CD4-positive, alpha-beta memory T cell (primary cell): ENCODE results near the gene ARIH2. TPM values are rescaled to one million over a fixed set of nuclear protein-coding genes. Genes with fewer than 3 reads are reported as not detected.

Experiments used
- CTCF ChIA-PET: fragments of 350-600 bp; sonication (Branson Sonifier 250); formaldehyde crosslinking; loops from one replicate; lab custom pipeline; 2021; ENCODE audit warnings: inconsistent platforms; ENCODE audit not compliant: partially characterized antibody; lab: Charles Lee
- POLR2A ChIA-PET: fragments of 350-600 bp; sonication (Branson Sonifier 250); formaldehyde crosslinking; loops from one replicate; lab custom pipeline; 2021; ENCODE audit not compliant: partially characterized antibody; lab: Charles Lee
- DNase-seq, 5 donors: peaks; one replicate each; pipeline versions ENCODE4 v3.0.0 to v3.0.0-alpha.2; 2020 to 2022; ENCODE audit warnings: mixed read lengths in 1 of 5
- H3K27ac ChIP-seq: one replicate; pipeline ENCODE4 v1.7.0; 2013; ENCODE audit warnings: low read depth, low read length
- H3K27me3 ChIP-seq: 2 replicates; pipeline ENCODE4 v1.7.0; 2013; ENCODE audit warnings: mild to moderate bottlenecking, low read length, moderate library complexity; ENCODE audit not compliant: insufficient read depth
- H3K36me3 ChIP-seq: 2 replicates; pipeline ENCODE4 v1.7.0; 2013; ENCODE audit warnings: mild to moderate bottlenecking, low read length, moderate library complexity; ENCODE audit not compliant: insufficient read depth
- H3K4me1 ChIP-seq: 2 replicates; pipeline ENCODE4 v1.7.0; 2013; ENCODE audit warnings: mild to moderate bottlenecking, low read length, moderate library complexity; ENCODE audit not compliant: insufficient read depth
- H3K4me3 ChIP-seq, 2 donors: one replicate each; pipeline ENCODE4 v1.7.0; 2013; ENCODE audit warnings: low read length in 2 of 2, mild to moderate bottlenecking in 1 of 2
- H3K9me3 ChIP-seq, 2 donors: one replicate each; pipeline ENCODE4 v1.7.0; 2013; ENCODE audit warnings: low read length in 2 of 2, control low read depth in 1 of 2; ENCODE audit not compliant: control insufficient read depth in 1 of 2
- H3K27ac Mint-ChIP-seq, 7 donors: one replicate each; pipeline ENCODE4 v1.8.0; 2020 to 2021; ENCODE audit warnings: mixed read lengths in 7 of 7, mild to moderate bottlenecking in 6 of 7, inconsistent platforms in 3 of 7, moderate library complexity in 3 of 7
- H3K27me3 Mint-ChIP-seq, 2 donors: one replicate each; pipeline ENCODE4 v1.8.0; 2020 to 2021; ENCODE audit warnings: mixed read lengths in 2 of 2
- H3K36me3 Mint-ChIP-seq, 2 donors: one replicate each; pipeline ENCODE4 v1.8.0; 2020 to 2021; ENCODE audit warnings: mixed read lengths in 2 of 2, inconsistent platforms in 1 of 2, mild to moderate bottlenecking in 1 of 2
- H3K4me1 Mint-ChIP-seq, 4 donors: one replicate each; pipeline ENCODE4 v1.8.0; 2020 to 2021; ENCODE audit warnings: mixed read lengths in 4 of 4, mild to moderate bottlenecking in 1 of 4
- H3K4me3 Mint-ChIP-seq, 8 donors: one replicate each; pipeline ENCODE4 v1.8.0; 2020 to 2021; ENCODE audit warnings: mixed read lengths in 8 of 8, mild to moderate bottlenecking in 7 of 8, moderate library complexity in 6 of 8, inconsistent platforms in 3 of 8
- H3K9me3 Mint-ChIP-seq, 8 donors: one replicate each; pipeline ENCODE4 v1.8.0; 2020 to 2021; ENCODE audit warnings: mixed read lengths in 8 of 8, mild to moderate bottlenecking in 5 of 8, inconsistent platforms in 3 of 8, moderate library complexity in 1 of 8
- intact Hi-C: fragments of 100-400 bp; cut with micrococcal nuclease; formaldehyde crosslinking; loops from one replicate; pipeline ENCODE4 v1.15.1; 2023
- polyA plus RNA-seq, 2 donors: library from polyadenylated mRNA; unstranded; fragments of 300-500 nt; fragmentation: Illumina TruSeq; gene quantifications; one replicate each; pipeline ENCODE4 v1.2.3, GENCODE V29; 2021
- total RNA-seq, 2 experiments: library from RNA; stranded (reverse); gene quantifications; one replicate each; pipeline ENCODE4 v1.2.3, GENCODE V29; 2021

ARIH2 gene
- total and polyA plus RNA-seq, 4 experiments from 2014 or later, result 109 to 153 (median 145) TPM

DNA sequence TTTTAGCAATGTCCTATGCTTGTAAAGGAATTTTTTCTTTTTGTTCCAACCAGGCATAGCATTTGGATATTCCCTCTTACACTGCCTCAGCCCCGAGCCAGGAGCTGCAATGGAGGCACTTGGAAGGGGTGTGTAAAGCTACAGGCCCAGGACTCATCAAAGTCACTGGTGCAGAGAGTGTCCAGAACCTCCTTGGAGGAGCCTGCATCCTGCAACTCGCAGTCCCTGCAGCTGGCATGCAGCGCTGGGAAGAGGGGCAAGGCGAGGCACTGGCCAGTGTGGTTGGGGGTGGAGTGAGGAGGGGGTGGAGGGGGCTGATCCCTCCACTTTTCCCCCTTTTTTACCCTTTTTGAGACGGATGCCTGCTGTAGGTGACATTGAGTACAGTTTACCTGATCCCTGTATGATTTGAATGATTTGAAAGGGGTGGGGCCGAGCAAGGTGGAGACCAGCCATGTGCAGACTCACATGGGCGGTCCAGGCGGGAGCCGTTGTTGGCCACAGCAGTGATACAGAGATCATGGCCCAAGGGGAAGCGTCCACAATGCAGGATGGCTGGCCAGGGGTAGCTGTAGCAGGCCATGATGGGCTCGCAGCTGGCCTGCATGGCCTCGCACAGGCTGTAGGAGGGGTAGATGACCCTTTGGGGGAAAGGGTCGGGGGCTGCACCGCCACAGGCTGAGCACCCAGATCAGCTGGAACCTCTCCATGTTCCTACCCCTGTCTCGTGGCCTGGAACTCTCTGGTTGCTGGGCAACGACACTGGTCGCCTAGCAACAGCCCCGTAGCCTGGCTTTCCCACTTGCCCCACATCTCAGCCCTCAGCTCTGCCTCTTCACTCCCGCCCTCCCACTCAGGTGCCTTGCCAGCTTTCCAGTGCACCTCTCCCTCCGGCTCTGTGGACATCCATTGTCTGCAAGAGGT lies 79.3 kb downstream of the ARIH2 start:
- H3K36me3 ChIP-seq, result peaks cover 4% of the 10 kb centered on the region
- H3K27ac ChIP-seq, result no peak overlapping the region
- peaks cover 9% of the 10 kb centered on the region for H3K4me1 ChIP-seq
- peak overlapping the region in 2 of 7 donors; percentile 9 to 56 for H3K27ac Mint-ChIP-seq
- intact Hi-C loops, result no loop called here
- peaks cover 3 to 19% of the 10 kb centered on the region in 2 donors for H3K36me3 Mint-ChIP-seq
- H3K4me3 ChIP-seq, result no peak overlapping the region
- H3K27me3 Mint-ChIP-seq, result no peaks in the 10 kb centered on the region
- no peak for DNase-seq
- no peaks in the 10 kb centered on the region for H3K27me3 ChIP-seq
- POLR2A ChIA-PET, result interaction anchor here (0.6 to 15.0 kb wide), 5 partner anchors 9 to 105 kb away, joined by 3 to 377 read pairs (median 8); partner anchors contain the start of genes DALRD3, IMPDH2, NDUFAF3 and WDR6
- CTCF ChIA-PET, result interaction anchor here (4.1 kb wide), 1 partner anchor 10 kb away, joined by 14 read pairs; no protein-coding TSS in a partner anchor
- no peaks in the 10 kb centered on the region for H3K9me3 ChIP-seq
- H3K9me3 Mint-ChIP-seq, result peaks cover 0 to 2% (median 0%) of the 10 kb centered on the region in 8 donors
- H3K4me3 Mint-ChIP-seq, result no peak overlapping the region
- peaks cover 6 to 23% (median 15%) of the 10 kb centered on the region in 4 donors for H3K4me1 Mint-ChIP-seq

DNA sequence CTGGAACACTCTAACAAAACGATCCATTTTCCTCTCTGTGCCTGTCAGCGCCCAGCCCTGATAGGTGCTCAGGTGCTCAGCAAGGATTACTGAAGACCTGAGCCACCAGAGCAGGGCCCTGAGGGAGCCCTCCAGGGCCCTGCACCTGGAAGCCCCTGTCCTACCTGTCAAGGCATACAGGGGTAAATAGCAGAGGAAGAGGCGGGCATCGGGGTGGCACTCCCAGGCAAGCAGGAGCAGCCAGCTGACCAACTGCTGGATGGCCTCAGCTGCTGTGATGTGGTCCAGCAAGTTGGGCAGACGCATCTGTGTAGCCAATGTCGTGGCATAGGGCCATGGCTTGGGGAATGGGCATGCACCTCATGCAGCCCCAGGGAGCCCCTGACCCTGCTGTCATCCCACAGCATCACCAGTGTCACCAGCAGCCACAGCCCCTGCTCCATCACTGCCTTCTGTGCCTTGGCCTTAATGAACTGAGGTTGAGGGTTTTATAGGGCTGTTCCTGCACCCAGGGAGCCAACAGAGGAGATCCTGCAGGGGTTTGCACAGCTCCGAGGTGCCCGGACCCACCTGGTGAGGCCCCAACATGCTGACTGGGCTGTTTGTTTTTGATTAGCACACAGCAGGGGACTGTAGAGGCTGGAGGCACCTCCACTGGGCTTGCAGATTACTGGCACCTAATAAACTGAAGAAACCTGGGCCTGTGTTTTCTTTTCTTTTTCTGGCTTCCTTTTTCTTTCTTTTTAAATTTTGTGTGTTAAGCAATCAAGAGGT lies 80.6 kb downstream of the ARIH2 start:
- H3K36me3 Mint-ChIP-seq, result peaks cover 3 to 13% of the 10 kb centered on the region in 2 donors
- ChIA-PET POLR2A (interaction anchor here (1.1 to 2.0 kb wide), 2 partner anchors 8 to 10 kb away, joined by 3 to 4 read pairs; no protein-coding TSS in a partner anchor), CTCF (interaction anchor here (4.1 kb wide), 1 partner anchor 11 kb away, joined by 14 read pairs; no protein-coding TSS in a partner anchor)
- Histone ChIP-seq H3K27me3 (no peaks in the 10 kb centered on the region), H3K36me3 (peaks cover 4% of the 10 kb centered on the region), H3K27ac (no peak overlapping the region), H3K4me1 (no peaks in the 10 kb centered on the region), H3K4me3 (no peak overlapping the region), H3K9me3 (no peaks in the 10 kb centered on the region)
- H3K27ac Mint-ChIP-seq, result peak overlapping the region in 5 of 7 donors; percentile 8 to 84 (median 78)
- no peak for DNase-seq
- H3K9me3 Mint-ChIP-seq, result peaks cover 0 to 2% (median 0%) of the 10 kb centered on the region in 8 donors
- no peaks in the 10 kb centered on the region for H3K27me3 Mint-ChIP-seq
- H3K4me1 Mint-ChIP-seq, result peaks cover 3 to 10% (median 6%) of the 10 kb centered on the region in 4 donors
- H3K4me3 Mint-ChIP-seq, result no peak overlapping the region
- intact Hi-C loops, result no loop called here

DNA sequence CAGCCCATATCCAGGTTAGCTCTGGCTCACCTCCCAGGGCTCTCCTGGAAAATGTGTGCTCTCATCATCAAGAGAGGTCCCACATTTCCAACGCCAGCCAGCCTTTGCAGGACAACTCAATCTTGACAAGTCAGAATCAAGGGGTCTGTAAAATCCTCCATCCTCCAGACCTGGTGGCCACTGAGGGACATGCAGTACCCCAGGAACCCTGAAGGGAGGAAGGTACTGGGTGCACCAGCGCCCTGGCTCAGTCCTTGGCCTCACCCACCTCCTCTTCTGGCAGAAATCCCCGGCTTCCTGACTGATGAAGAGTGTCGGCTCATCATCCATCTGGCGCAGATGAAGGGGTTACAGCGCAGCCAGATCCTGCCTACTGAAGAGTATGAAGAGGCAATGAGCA lies 82.5 kb downstream of the ARIH2 start:
- Histone ChIP-seq H3K36me3 (peaks cover 4% of the 10 kb centered on the region), H3K4me1 (peaks cover 2% of the 10 kb centered on the region), H3K9me3 (no peaks in the 10 kb centered on the region), H3K27ac (no peak overlapping the region), H3K27me3 (no peaks in the 10 kb centered on the region), H3K4me3 (no peak overlapping the region)
- ChIA-PET POLR2A (interaction anchor here (1.0 to 22.1 kb wide), 3 partner anchors 12 to 20 kb away, joined by 4 to 629 read pairs (median 4); partner anchors contain the start of genes DALRD3, IMPDH2 and NDUFAF3), CTCF (interaction anchor here (0.7 to 1.9 kb wide), 3 partner anchors 9 to 13 kb away, joined by 3 to 6 read pairs (median 4); no protein-coding TSS in a partner anchor)
- H3K9me3 Mint-ChIP-seq, result peaks cover 0 to under 1% (median 0%) of the 10 kb centered on the region in 8 donors
- H3K4me3 Mint-ChIP-seq, result no peak overlapping the region
- H3K36me3 Mint-ChIP-seq, result peaks cover 0 to 5% of the 10 kb centered on the region in 2 donors
- H3K27me3 Mint-ChIP-seq, result no peaks in the 10 kb centered on the region
- peak in 1 of 5 donors; percentile 2 for DNase-seq
- intact Hi-C loops, result no loop called here
- peak overlapping the region in 3 of 7 donors; percentile 53 to 73 (median 67) for H3K27ac Mint-ChIP-seq
- peaks cover under 1 to 3% (median 1%) of the 10 kb centered on the region in 4 donors for H3K4me1 Mint-ChIP-seq

DNA sequence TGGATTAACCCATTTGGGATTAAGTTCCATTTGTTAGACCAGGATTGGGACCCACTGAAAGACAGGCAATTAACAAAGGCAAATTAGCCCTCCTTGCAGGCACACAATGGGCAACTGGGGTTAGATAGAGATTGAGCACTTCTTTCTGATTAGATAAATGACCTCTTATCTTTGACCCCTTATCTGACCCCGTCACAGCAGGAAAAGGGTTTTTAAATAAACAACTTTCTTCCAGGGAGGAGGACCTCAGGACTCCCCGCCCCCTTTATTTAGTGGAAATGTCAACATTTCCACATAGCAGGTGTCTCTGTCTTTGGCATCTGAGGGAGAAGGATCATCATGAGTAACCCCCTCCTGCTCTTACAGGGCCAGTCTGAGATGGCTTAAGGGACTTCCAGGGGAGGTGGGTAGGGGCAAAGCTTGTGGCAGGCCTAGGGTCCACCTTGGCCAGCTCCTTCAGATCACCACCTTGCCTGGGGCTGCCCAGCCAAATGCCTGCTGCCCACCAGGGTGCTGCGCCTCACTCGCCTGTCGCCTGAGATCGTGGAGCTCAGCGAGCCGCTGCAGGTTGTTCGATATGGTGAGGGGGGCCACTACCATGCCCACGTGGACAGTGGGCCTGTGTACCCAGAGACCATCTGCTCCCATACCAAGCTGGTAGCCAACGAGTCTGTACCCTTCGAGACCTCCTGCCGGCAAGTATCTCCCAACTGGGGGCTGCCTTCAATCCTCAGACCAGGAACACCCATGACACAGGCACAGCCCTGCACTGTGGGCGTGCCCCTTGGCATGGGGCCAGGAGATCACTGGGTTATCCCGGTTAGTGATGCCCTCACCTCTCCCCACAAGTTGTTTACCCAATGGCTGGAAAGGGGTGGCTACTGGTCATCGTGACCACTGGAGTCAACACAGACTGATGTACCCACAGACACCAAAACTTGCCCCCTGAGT lies 86.0 kb downstream of the ARIH2 start:
- H3K4me3 ChIP-seq, result no peak overlapping the region
- no peaks in the 10 kb centered on the region for H3K27me3 ChIP-seq
- peaks cover 0 to 15% of the 10 kb centered on the region in 2 donors for H3K36me3 Mint-ChIP-seq
- ChIA-PET POLR2A (interaction anchor here (0.9 to 22.1 kb wide), 3 partner anchors 13 to 68 kb away, joined by 3 to 629 read pairs (median 191); partner anchors contain the start of genes DALRD3, IMPDH2, NDUFAF3 and P4HTM), CTCF (interaction anchor here (6.4 to 10.3 kb wide), 2 partner anchors 16 to 17 kb away, joined by 136 to 173 read pairs; partner anchors contain the start of genes DALRD3, NDUFAF3 and P4HTM)
- peak overlapping the region in 1 of 8 donors; percentile 4 for H3K4me3 Mint-ChIP-seq
- peaks cover 16 to 31% (median 22%) of the 10 kb centered on the region in 4 donors for H3K4me1 Mint-ChIP-seq
- peaks cover 20% of the 10 kb centered on the region for H3K4me1 ChIP-seq
- no peak for DNase-seq
- no peaks in the 10 kb centered on the region for H3K27me3 Mint-ChIP-seq
- no peak overlapping the region for H3K27ac ChIP-seq
- intact Hi-C loops, result loop anchor here (5.0 kb wide), 1 partner anchor 317 kb away; the partner anchor contains the start of gene NCKIPSD
- H3K27ac Mint-ChIP-seq, result peak overlapping the region in 3 of 7 donors; percentile 61 to 68 (median 63)
- H3K36me3 ChIP-seq, result no peaks in the 10 kb centered on the region
- no peaks in the 10 kb centered on the region for H3K9me3 ChIP-seq
- H3K9me3 Mint-ChIP-seq, result peaks cover 0 to 2% (median 0%) of the 10 kb centered on the region in 8 donors

DNA sequence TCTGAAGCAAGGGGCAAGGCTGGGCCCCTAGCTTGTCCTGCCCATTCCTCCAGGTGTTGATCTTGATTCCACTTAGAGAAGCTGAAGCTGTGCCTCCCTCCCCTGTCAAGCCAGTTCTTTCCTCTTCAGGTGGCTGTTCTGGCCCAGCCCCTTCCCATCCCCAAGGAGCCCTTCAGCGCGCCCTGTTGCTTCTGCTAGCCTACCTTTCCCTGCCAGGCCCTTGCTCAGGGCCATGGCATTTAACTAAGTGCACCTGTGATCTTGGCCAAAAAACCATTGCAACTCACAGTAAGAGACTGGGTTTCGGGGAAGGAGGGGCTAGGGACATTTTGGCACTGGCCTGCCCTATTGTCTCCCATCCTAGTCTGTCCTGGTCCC lies 86.7 kb downstream of the ARIH2 start:
- peak in 1 of 5 donors; percentile 22 for DNase-seq
- intact Hi-C loops, result loop anchor here (5.0 kb wide), 1 partner anchor 318 kb away; the partner anchor contains the start of gene NCKIPSD
- no peak overlapping the region for H3K4me3 ChIP-seq
- POLR2A ChIA-PET, result interaction anchor here (0.9 to 22.1 kb wide), 3 partner anchors 14 to 67 kb away, joined by 3 to 629 read pairs (median 191); partner anchors contain the start of genes DALRD3, IMPDH2, NDUFAF3 and P4HTM
- no peak overlapping the region for H3K27ac ChIP-seq
- Mint-ChIP-seq H3K36me3 (peaks cover 0 to 13% of the 10 kb centered on the region in 2 donors), H3K27me3 (no peaks in the 10 kb centered on the region), H3K4me1 (peaks cover 15 to 31% (median 22%) of the 10 kb centered on the region in 4 donors), H3K4me3 (peak overlapping the region in 1 of 8 donors; percentile 15), H3K27ac (peak overlapping the region in 2 of 7 donors; percentile 61 to 63), H3K9me3 (peaks cover 0 to 2% (median 0%) of the 10 kb centered on the region in 8 donors)
- peaks cover 20% of the 10 kb centered on the region for H3K4me1 ChIP-seq
- H3K27me3 ChIP-seq, result no peaks in the 10 kb centered on the region
- CTCF ChIA-PET, result interaction anchor here (6.4 to 10.3 kb wide), 2 partner anchors 15 to 17 kb away, joined by 136 to 173 read pairs; partner anchors contain the start of genes DALRD3, NDUFAF3 and P4HTM
- H3K36me3 ChIP-seq, result no peaks in the 10 kb centered on the region
- no peaks in the 10 kb centered on the region for H3K9me3 ChIP-seq
